Sigmoid colon (tissue), 7 donors: Measurements from ENCODE around the gene PSKH1. TPM values are rescaled to one million over a fixed set of nuclear protein-coding genes. Genes with fewer than 3 reads are reported as not detected.

ENCODE experiments used
- DNase-seq: peaks from one replicate; pipeline ENCODE4 v3.0.0-alpha.2; 2019
- H3K27ac ChIP-seq, 4 donors: fragments of 200-600 bp; sonication (generic); one replicate each; pipeline ENCODE4 v1.5.1; 2016 to 2019; ENCODE audit warnings: mild to moderate bottlenecking in 1 of 4
- H3K27me3 ChIP-seq, 3 donors: fragments of 200-600 bp; sonication (generic); one replicate each; pipeline ENCODE4 v1.5.1; 2019; ENCODE audit warnings: mild to moderate bottlenecking in 1 of 3
- H3K36me3 ChIP-seq, 4 donors: fragments of 200-600 bp; sonication (generic); one replicate each; pipeline ENCODE4 v1.5.1; 2016 to 2019
- H3K4me1 ChIP-seq, 4 donors: fragments of 200-600 bp; sonication (generic); one replicate each; pipeline ENCODE4 v1.5.1; 2017 to 2019
- H3K4me3 ChIP-seq, 4 donors: fragments of 200-600 bp; sonication (generic); one replicate each; pipeline ENCODE4 v1.5.1; 2017 to 2019; ENCODE audit warnings: mild to moderate bottlenecking in 2 of 4, moderate library complexity in 1 of 4
- H3K9me3 ChIP-seq, 4 donors: fragments of 200-600 bp in 3 of 4; sonication (generic) in 3 of 4; one replicate each; pipeline versions ENCODE4 v1.5.1 to v1.6.1; 2013 to 2019
- CTCF ChIP-seq, 4 experiments: fragments of 450-650 bp in 3 of 4; fragments of 200-600 bp in 1 of 4; IDR thresholded peaks; one replicate each; pipeline ENCODE4 v1.5.1; 2016 to 2019; ENCODE audit warnings: antibody characterized with exemption in 4 of 4, mild to moderate bottlenecking in 3 of 4, moderate library complexity in 2 of 4
- EP300 ChIP-seq, 4 donors: sonication (generic); formaldehyde crosslinking; IDR thresholded peaks; one replicate each; pipeline ENCODE4 v1.6.1; 2017; ENCODE audit warnings: antibody characterized with exemption in 4 of 4
- POLR2A ChIP-seq, 2 donors: fragments of 450-650 bp; IDR thresholded peaks; one replicate each; pipeline ENCODE4 v1.6.1; 2016; ENCODE audit warnings: antibody characterized with exemption in 2 of 2, mild to moderate bottlenecking in 2 of 2, moderate library complexity in 2 of 2
- POLR2AphosphoS5 ChIP-seq, 4 donors: sonication (generic); formaldehyde crosslinking; IDR thresholded peaks; one replicate each; pipeline ENCODE4 v1.6.1; 2017; ENCODE audit warnings: antibody characterized with exemption in 4 of 4
- WGBS, 2 donors: extraction: QIAGEN DNeasy Blood & Tissue Kit; methylation state at CpG; one replicate each; pipeline ENCODE4 v1.1.7; 2013; 5-methylcytosine and 5-hydroxymethylcytosine counted together
- intact Hi-C: fragments of 100-400 bp; cut with DNase I; formaldehyde crosslinking; loops from one replicate; pipeline ENCODE4 v1.15.1; 2023
- polyA plus RNA-seq, 3 donors: library from polyadenylated mRNA; stranded (reverse); fragments of 200-250 nt; gene quantifications; one replicate each; pipeline ENCODE4 v1.2.3, GENCODE V29; 2013
- total RNA-seq, 4 donors: library from RNA; depleted of rRNA; stranded (reverse); fragments of >200 nt; gene quantifications; one replicate each; pipeline ENCODE4 v1.1.0, GENCODE V29; 2016
- donor health status: healthy with polysubstance abuse.
- donor health status: Bipolar disorder and iron deficiency.
- donor health status: healthy.

The PSKH1 gene
- total and polyA plus RNA-seq, 7 donors, result 13.9 to 29.2 (median 20.8) TPM

GRCh38 chr16:67950335-67950843 lies 57.3 kb downstream of the PSKH1 start:
- Histone ChIP-seq H3K27ac (peak overlapping the region in 1 of 4 donors; percentile 59), H3K4me1 (peaks cover 0 to 21% (median 19%) of the 10 kb centered on the region in 4 donors), H3K36me3 (peaks cover 58 to 99% (median 66%) of the 10 kb centered on the region in 4 donors)

GRCh38 chr16:67951485-67951884 lies 58.4 kb downstream of the PSKH1 start:
- Histone ChIP-seq H3K36me3 (peaks cover 48 to 99% (median 57%) of the 10 kb centered on the region in 4 donors), H3K4me3 (no peak overlapping the region), H3K9me3 (no peaks in the 10 kb centered on the region), H3K4me1 (peaks cover 0 to 18% (median 15%) of the 10 kb centered on the region in 4 donors), H3K27ac (peak overlapping the region; percentile 24 to 59 (median 51)), H3K27me3 (no peaks in the 10 kb centered on the region)
- DNase-seq, result peak; percentile 84
- WGBS, 2 donors, result 58 to 80% methylated on average over 12 of the region's 12 CpGs
- intact Hi-C loops, result no loop called here
- TF ChIP-seq POLR2AphosphoS5 (IDR thresholded peaks at IDR 0.05) (peak in 2 of 4 donors; percentile 41 to 49), CTCF (IDR thresholded peaks at IDR 0.05) (no peak), POLR2A (IDR thresholded peaks at IDR 0.05) (no peak)

More at GRCh38 chr16:67950335-67950843, 57.3 kb downstream of the PSKH1 start:
- H3K4me3 ChIP-seq, result no peak overlapping the region
- WGBS, 2 donors, result 80 to 94% methylated on average over 16 of the region's 16 CpGs
- H3K27me3 ChIP-seq, result no peaks in the 10 kb centered on the region
- TF ChIP-seq CTCF (IDR thresholded peaks at IDR 0.05), result no peak
- TF ChIP-seq POLR2AphosphoS5 (IDR thresholded peaks at IDR 0.05), result no peak
- no peak for TF ChIP-seq POLR2A (IDR thresholded peaks at IDR 0.05)
- no peak for TF ChIP-seq EP300 (IDR thresholded peaks at IDR 0.05)
- no peaks in the 10 kb centered on the region for H3K9me3 ChIP-seq
- intact Hi-C loops, result no loop called here
- no peak for DNase-seq

GRCh38 chr16:67953641-67954375 lies 60.8 kb downstream of the PSKH1 start:
- 87 to 91% methylated on average over 8 of the region's 8 CpGs for WGBS, 2 donors
- no peak for DNase-seq
- intact Hi-C loops, result no loop called here
- Histone ChIP-seq H3K36me3 (peaks cover 36 to 98% (median 44%) of the 10 kb centered on the region in 4 donors), H3K27me3 (no peaks in the 10 kb centered on the region), H3K4me3 (no peak overlapping the region), H3K9me3 (no peaks in the 10 kb centered on the region), H3K4me1 (peaks cover 0 to 19% (median 15%) of the 10 kb centered on the region in 4 donors), H3K27ac (peak overlapping the region in 1 of 4 donors; percentile 34)
- TF ChIP-seq CTCF (IDR thresholded peaks at IDR 0.05), result no peak
- TF ChIP-seq POLR2A (IDR thresholded peaks at IDR 0.05), result no peak
- no peak for TF ChIP-seq EP300 (IDR thresholded peaks at IDR 0.05)
- TF ChIP-seq POLR2AphosphoS5 (IDR thresholded peaks at IDR 0.05), result no peak

GRCh38 chr16:67954421-67955196 lies 61.6 kb downstream of the PSKH1 start:
- TF ChIP-seq EP300 (IDR thresholded peaks at IDR 0.05), result no peak
- no peak for TF ChIP-seq POLR2AphosphoS5 (IDR thresholded peaks at IDR 0.05)
- TF ChIP-seq CTCF (IDR thresholded peaks at IDR 0.05), result no peak
- H3K4me1 ChIP-seq, result peaks cover 0 to 27% (median 23%) of the 10 kb centered on the region in 4 donors

More at GRCh38 chr16:67954421-67955196, 61.6 kb downstream of the PSKH1 start:
- H3K9me3 ChIP-seq, result no peaks in the 10 kb centered on the region
- no peak for DNase-seq
- H3K27ac ChIP-seq, result peak overlapping the region in 1 of 4 donors; percentile 34
- H3K27me3 ChIP-seq, result no peaks in the 10 kb centered on the region
- WGBS, 2 donors, result 90% methylated on average over 10 of the region's 10 CpGs
- H3K4me3 ChIP-seq, result no peak overlapping the region
- intact Hi-C loops, result no loop called here
- peaks cover 31 to 98% (median 42%) of the 10 kb centered on the region in 4 donors for H3K36me3 ChIP-seq
